Endothelial cell of umbilical vein (primary cell): ENCODE measurements around the gene ITGB2. TPM values are rescaled to one million over a fixed set of nuclear protein-coding genes. Genes with fewer than 3 reads are reported as not detected.

Source experiments
- BruUV-seq: library from RNA; stranded (reverse); fragments of 400-500 nt; replicated peaks from 2 replicates; lab custom pipeline; 2021; lab: Mats Ljungman, UMichigan
- CTCF ChIA-PET: fragments of 300-600, 350-600 bp; sonication (Branson Sonifier 250); formaldehyde crosslinking; loops from one replicate; lab custom pipeline; 2021; ENCODE audit warnings: antibody characterized with exemption, inconsistent platforms; lab: Charles Lee
- POLR2A ChIA-PET: fragments of 300-600, 350-600 bp; sonication (Branson Sonifier 250); formaldehyde crosslinking; loops from one replicate; lab custom pipeline; 2021; ENCODE audit warnings: antibody characterized with exemption, inconsistent platforms; lab: Charles Lee
- DNase-seq: peaks from one replicate; pipeline ENCODE4 v3.0.0-alpha.2; 2011; ENCODE audit warnings: low read depth, low spot score
- FAIRE-seq: peaks from 2 replicates; lab custom pipeline; 2011; peaks lifted over from hg19 to GRCh38; lab: Jason Lieb, UNC
- H2AFZ ChIP-seq: 2 replicates; pipeline ENCODE4 v1.6.0; 2012; ENCODE audit warnings: low read depth, low read length, control low read depth, inconsistent platforms
- H3K27ac ChIP-seq: 2 replicates; pipeline ENCODE4 v1.5.1; 2011; ENCODE audit warnings: low read depth, mild to moderate bottlenecking, control low read depth, low read length, moderate library complexity; ENCODE audit not compliant: insufficient read depth
- H3K27me3 ChIP-seq, 2 experiments: 2 replicates each; pipeline versions ENCODE4 v1.6.0 to v1.6.1; 2011; ENCODE audit warnings: low read length in 2 of 2, mixed read lengths in 1 of 2; ENCODE audit not compliant: control insufficient read depth in 2 of 2, insufficient read depth in 2 of 2
- H3K36me3 ChIP-seq, 2 experiments: 2 replicates in 1 of 2; 3 replicates in 1 of 2; pipeline ENCODE4 v1.5.1; 2011; ENCODE audit warnings: low read length in 2 of 2, mild to moderate bottlenecking in 1 of 2, moderate library complexity in 1 of 2; ENCODE audit not compliant: control insufficient read depth in 2 of 2, insufficient read depth in 2 of 2; ENCODE audit errors: extremely low read depth in 1 of 2
- H3K4me1 ChIP-seq: 3 replicates; pipeline ENCODE4 v1.5.1; 2011; ENCODE audit warnings: mild to moderate bottlenecking, low read length; ENCODE audit not compliant: control insufficient read depth, insufficient read depth; ENCODE audit errors: extremely low read depth
- H3K4me2 ChIP-seq: 2 replicates; pipeline ENCODE4 v1.6.1; 2011; ENCODE audit warnings: low read length, control low read depth, mixed read lengths; ENCODE audit not compliant: insufficient read depth
- H3K4me3 ChIP-seq, 3 experiments: fragments of 200-600 bp in 1 of 3; sonication (generic), shearing (Covaris generic) in 1 of 3; replicated peaks in 1 of 3; 2 replicates each; pipeline ENCODE4 v1.5.1; 2011 to 2016; ENCODE audit warnings: control low read depth in 3 of 3, low read length in 3 of 3, mild to moderate bottlenecking in 2 of 3, inconsistent platforms in 1 of 3, low read depth in 1 of 3, moderate library complexity in 1 of 3; ENCODE audit not compliant: insufficient read depth in 1 of 3
- H3K79me2 ChIP-seq: 2 replicates; pipeline ENCODE4 v1.6.0; 2012; ENCODE audit warnings: low read length, inconsistent platforms; ENCODE audit not compliant: control insufficient read depth, insufficient read depth
- H3K9ac ChIP-seq: replicated peaks from 2 replicates; pipeline ENCODE3; 2011; ENCODE audit warnings: low read length, control low read depth; ENCODE audit not compliant: insufficient read depth; ENCODE audit errors: extremely low read depth
- H3K9me1 ChIP-seq: replicated peaks from 3 replicates; pipeline ENCODE4 v1.6.0; 2011; ENCODE audit warnings: mild to moderate bottlenecking, low read length; ENCODE audit not compliant: control insufficient read depth, insufficient read depth; ENCODE audit errors: extremely low read depth
- H3K9me3 ChIP-seq: replicated peaks from 2 replicates; pipeline ENCODE4 v1.5.1; 2012; ENCODE audit warnings: low read length, inconsistent platforms; ENCODE audit not compliant: control insufficient read depth, insufficient read depth
- H4K20me1 ChIP-seq: replicated peaks from 2 replicates; pipeline ENCODE3; 2011; ENCODE audit warnings: mild to moderate bottlenecking, low read length; ENCODE audit not compliant: control insufficient read depth, insufficient read depth; ENCODE audit errors: extremely low read depth
- FOS ChIP-seq: IDR thresholded peaks from 2 replicates; pipeline ENCODE4 v1.6.1; 2011; ENCODE audit warnings: mild to moderate bottlenecking, low read length, moderate library complexity, borderline replicate concordance; ENCODE audit not compliant: insufficient read depth
- POLR2AphosphoS5 ChIP-seq: IDR thresholded peaks from 2 replicates; pipeline ENCODE4 v1.6.1; 2012; ENCODE audit warnings: low read depth, mild to moderate bottlenecking, control low read depth, low read length, moderate library complexity; ENCODE audit not compliant: insufficient read depth
- dilution Hi-C: fragments of 300-500 bp; cut with MboI; formaldehyde crosslinking; loops from one replicate; pipeline ENCODE4 v1.15.0; 2019; ENCODE audit warnings: low sequenced_read_pairs; ENCODE audit not compliant: extremely low pct_ligation_motif_present
- intact Hi-C: fragments of 100-400 bp; cut with micrococcal nuclease; formaldehyde crosslinking; loops from one replicate; pipeline ENCODE4 v1.10.0; 2022
- polyA plus RNA-seq, 4 experiments: library from polyadenylated mRNA; depleted of rRNA in 3 of 4; stranded (reverse) in 3 of 4; unstranded in 1 of 4; fragments of >200 nt; gene quantifications; 2 replicates each; pipeline versions ENCODE4 v1.2.1 to v1.2.3, GENCODE V29; 2011 to 2012; ENCODE audit warnings: missing spikeins in 1 of 4
- total RNA-seq: library from RNA; stranded (reverse); gene quantifications from 2 replicates; pipeline ENCODE4 v1.2.3, GENCODE V29; 2021
- TF ChIP-seq, protein P1 (sequence below), 2 donors: IDR thresholded peaks; 1 replicate in 1 of 2; 2 replicates in 1 of 2; pipeline ENCODE4 v1.5.1; 2011; ENCODE audit warnings: low read length in 2 of 2, mild to moderate bottlenecking in 2 of 2, moderate library complexity in 2 of 2, control low read depth in 1 of 2, inconsistent platforms in 1 of 2, low read depth in 1 of 2; ENCODE audit not compliant: insufficient read depth in 1 of 2; ENCODE audit errors: extremely low read depth in 1 of 2
- TF ChIP-seq, protein P2 (sequence below): IDR thresholded peaks from 2 replicates; pipeline ENCODE4 v1.6.1; 2011; ENCODE audit not compliant: insufficient read depth, insufficient read length

ITGB2 gene
- total and polyA plus RNA-seq, 2 donors (not counting 3 experiments of a cell fraction or from before 2014, with no cell fraction given) = 0.39 to 0.91 TPM

DNA sequence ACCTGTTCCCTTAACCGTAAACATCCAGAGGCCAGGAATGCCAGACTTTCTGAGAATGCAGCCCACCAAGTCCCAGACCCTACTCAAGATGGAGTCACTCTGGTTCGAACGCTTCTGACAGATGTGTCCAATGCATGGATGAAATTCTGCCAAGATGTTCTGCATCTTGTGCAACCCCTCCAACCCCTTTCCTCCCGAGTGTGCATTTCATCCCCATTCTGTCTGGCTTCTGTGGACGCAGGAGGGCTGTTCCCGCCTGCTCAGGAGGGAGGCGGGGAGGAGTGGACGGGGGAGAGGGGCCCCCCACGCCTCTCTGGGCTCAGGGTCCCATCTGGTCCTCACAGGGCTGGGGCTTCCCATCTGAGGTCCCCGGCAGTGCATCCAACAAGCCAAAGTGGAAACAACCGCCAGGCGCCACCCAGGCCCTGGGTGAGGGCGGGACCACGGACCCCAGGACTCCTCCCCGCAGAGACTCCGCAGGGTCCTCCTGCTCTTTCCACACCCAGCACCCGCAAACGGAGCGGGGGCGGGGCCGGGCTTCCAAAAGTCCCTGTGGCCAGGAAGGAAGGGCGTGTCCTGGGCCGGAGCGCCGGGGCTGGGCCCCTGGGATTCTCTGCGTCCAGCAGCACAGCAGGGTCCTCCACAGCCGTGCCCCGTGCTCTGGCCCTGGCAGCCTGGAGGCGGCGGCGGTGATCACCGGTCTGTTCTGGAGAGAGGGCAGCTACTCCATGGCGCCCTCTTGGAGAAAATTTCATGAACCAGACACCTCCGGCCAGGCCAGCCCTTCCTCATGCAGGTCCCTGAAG, 75.1 kb downstream of the ITGB2 start:
- no peak overlapping the region for H2AFZ ChIP-seq
- no peak overlapping the region for H3K27ac ChIP-seq
- H3K27me3 ChIP-seq = peaks cover 2 to 4% of the 10 kb centered on the region in 2 experiments
- intact Hi-C loops = loop anchor here (1.0 kb wide), 3 partner anchors 27 to 66 kb away; partner anchors contain the start of gene UBE2G2
- FAIRE-seq = peak; percentile 81
- ChIA-PET POLR2A (no interaction called here), CTCF (interaction anchor here (0.9 to 2.7 kb wide), 9 partner anchors 24 to 96 kb away, joined by 3 to 11 read pairs (median 5); partner anchors contain the start of genes PTTG1IP and UBE2G2)
- peaks cover 16% of the 10 kb centered on the region for H3K4me1 ChIP-seq
- H3K4me2 ChIP-seq = peak overlapping the region; percentile 87
- peak; percentile 68 for DNase-seq
- no peaks in the 10 kb centered on the region for H3K9me1 ChIP-seq
- peak overlapping the region; percentile 51 for H3K9ac ChIP-seq
- no peaks in the 10 kb centered on the region for H3K9me3 ChIP-seq
- no TSS peak for BruUV-seq
- H3K36me3 ChIP-seq = peaks cover 17% of the 10 kb centered on the region in 2 experiments
- H4K20me1 ChIP-seq = no peaks in the 10 kb centered on the region
- TF ChIP-seq POLR2AphosphoS5 = peak; percentile 33
- TF ChIP-seq, protein P1, sequence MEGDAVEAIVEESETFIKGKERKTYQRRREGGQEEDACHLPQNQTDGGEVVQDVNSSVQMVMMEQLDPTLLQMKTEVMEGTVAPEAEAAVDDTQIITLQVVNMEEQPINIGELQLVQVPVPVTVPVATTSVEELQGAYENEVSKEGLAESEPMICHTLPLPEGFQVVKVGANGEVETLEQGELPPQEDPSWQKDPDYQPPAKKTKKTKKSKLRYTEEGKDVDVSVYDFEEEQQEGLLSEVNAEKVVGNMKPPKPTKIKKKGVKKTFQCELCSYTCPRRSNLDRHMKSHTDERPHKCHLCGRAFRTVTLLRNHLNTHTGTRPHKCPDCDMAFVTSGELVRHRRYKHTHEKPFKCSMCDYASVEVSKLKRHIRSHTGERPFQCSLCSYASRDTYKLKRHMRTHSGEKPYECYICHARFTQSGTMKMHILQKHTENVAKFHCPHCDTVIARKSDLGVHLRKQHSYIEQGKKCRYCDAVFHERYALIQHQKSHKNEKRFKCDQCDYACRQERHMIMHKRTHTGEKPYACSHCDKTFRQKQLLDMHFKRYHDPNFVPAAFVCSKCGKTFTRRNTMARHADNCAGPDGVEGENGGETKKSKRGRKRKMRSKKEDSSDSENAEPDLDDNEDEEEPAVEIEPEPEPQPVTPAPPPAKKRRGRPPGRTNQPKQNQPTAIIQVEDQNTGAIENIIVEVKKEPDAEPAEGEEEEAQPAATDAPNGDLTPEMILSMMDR (IDR thresholded peaks at IDR 0.05; ENCODE audit: extremely low read depth in 1 of 2, insufficient read depth in 1 of 2, low read depth in 1 of 2, low read length in 2 of 2) = peak; percentile 22 to 53
- no peak for TF ChIP-seq FOS
- TF ChIP-seq, protein P2, sequence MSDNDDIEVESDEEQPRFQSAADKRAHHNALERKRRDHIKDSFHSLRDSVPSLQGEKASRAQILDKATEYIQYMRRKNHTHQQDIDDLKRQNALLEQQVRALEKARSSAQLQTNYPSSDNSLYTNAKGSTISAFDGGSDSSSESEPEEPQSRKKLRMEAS = no peak
- peak overlapping the region; percentile 7 to 28 (median 11) for H3K4me3 ChIP-seq
- dilution Hi-C loops = no loop called here
- H3K79me2 ChIP-seq = no peaks in the 10 kb centered on the region
